Urinary bladder (tissue), 4 donors: ENCODE results near the gene C1QTNF1. TPM values are rescaled to one million over a fixed set of nuclear protein-coding genes. Genes with fewer than 3 reads are reported as not detected.

ENCODE experiments used
- DNase-seq: peaks from one replicate; pipeline ENCODE4 v3.0.0-alpha.2; 2015; ENCODE audit errors: extremely low spot score
- H3K27ac ChIP-seq: one replicate; pipeline ENCODE4 v1.5.1; 2013; ENCODE audit warnings: low read depth, mild to moderate bottlenecking, moderate library complexity
- H3K36me3 ChIP-seq: one replicate; pipeline ENCODE4 v1.6.1; 2013; ENCODE audit warnings: mild to moderate bottlenecking, moderate library complexity; ENCODE audit not compliant: insufficient read depth
- H3K4me1 ChIP-seq: one replicate; pipeline ENCODE4 v1.6.1; 2013; ENCODE audit warnings: mild to moderate bottlenecking, moderate library complexity; ENCODE audit not compliant: insufficient read depth
- H3K4me3 ChIP-seq: one replicate; pipeline ENCODE4 v1.5.1; 2013; ENCODE audit warnings: low read depth, low read length
- WGBS: extraction: QIAGEN DNeasy Blood & Tissue Kit; methylation state at CpG from one replicate; pipeline ENCODE4 v1.1.7; 2013; 5-methylcytosine and 5-hydroxymethylcytosine counted together
- polyA plus RNA-seq: library from polyadenylated mRNA; stranded (reverse); fragments of 200-250 nt; gene quantifications from one replicate; pipeline ENCODE4 v1.2.3, GENCODE V29; 2013
- total RNA-seq: library from RNA; depleted of rRNA; stranded (reverse); fragments of >200 nt; gene quantifications from one replicate; pipeline ENCODE4 v1.2.3, GENCODE V29; 2014
- donor health status: healthy with polysubstance abuse.
- donor health status: healthy.

Gene C1QTNF1
- total and polyA plus RNA-seq, 2 donors, result 5.2 to 85.0 TPM

- no peak for DNase-seq
- 83% methylated on average over 21 of the region's 21 CpGs for WGBS
- no peak overlapping the region for H3K4me3 ChIP-seq
Measured at GRCh38 chr17:79048826-79049755, 25.1 kb downstream of the C1QTNF1 start.

GRCh38 chr17:79049821-79050220, 25.9 kb downstream of the C1QTNF1 start:
- Histone ChIP-seq H3K27ac (no peak overlapping the region), H3K4me3 (no peak overlapping the region), H3K4me1 (no peaks in the 10 kb centered on the region), H3K36me3 (no peaks in the 10 kb centered on the region)
- DNase-seq, result no peak
- WGBS, result 93% methylated on average over 11 of the region's 11 CpGs

More at GRCh38 chr17:79048826-79049755, 25.1 kb downstream of the C1QTNF1 start:
- H3K36me3 ChIP-seq, result no peaks in the 10 kb centered on the region
- no peaks in the 10 kb centered on the region for H3K4me1 ChIP-seq
- H3K27ac ChIP-seq, result no peak overlapping the region

GRCh38 chr17:79050551-79050950, 26.6 kb downstream of the C1QTNF1 start:
- Histone ChIP-seq H3K27ac (no peak overlapping the region), H3K4me3 (no peak overlapping the region), H3K36me3 (no peaks in the 10 kb centered on the region), H3K4me1 (no peaks in the 10 kb centered on the region)
- no peak for DNase-seq
- WGBS, result 89% methylated on average over 6 of the region's 6 CpGs

GRCh38 chr17:79051306-79051705, 27.3 kb downstream of the C1QTNF1 start:
- WGBS, result 89% methylated on average over 6 of the region's 6 CpGs
- no peak for DNase-seq

DNA sequence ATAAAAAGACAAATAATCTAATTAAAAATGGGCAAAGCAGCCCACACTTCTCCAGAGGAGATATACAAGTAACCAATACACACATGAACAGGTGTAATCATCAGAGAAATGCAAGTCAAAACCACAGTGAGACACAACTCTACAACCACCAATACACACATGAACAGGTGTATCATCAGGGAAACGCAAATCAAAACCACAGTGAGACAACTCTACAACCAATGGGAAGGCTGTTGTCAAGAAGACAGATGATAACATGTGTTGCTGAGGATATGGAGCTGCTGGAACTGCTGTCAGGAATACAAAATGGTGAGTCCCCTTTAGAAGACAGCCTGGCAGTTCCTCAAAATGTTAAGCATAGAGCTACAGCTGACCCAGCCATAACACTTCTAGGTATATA, 28.2 kb downstream of the C1QTNF1 start:
- Histone ChIP-seq H3K36me3 (no peaks in the 10 kb centered on the region), H3K4me3 (no peak overlapping the region), H3K4me1 (no peaks in the 10 kb centered on the region), H3K27ac (no peak overlapping the region)
- no peak for DNase-seq
- WGBS, result 48% methylated on average over 1 of the region's 1 CpG

More at GRCh38 chr17:79051306-79051705, 27.3 kb downstream of the C1QTNF1 start:
- Histone ChIP-seq H3K4me1 (no peaks in the 10 kb centered on the region), H3K4me3 (no peak overlapping the region), H3K27ac (no peak overlapping the region), H3K36me3 (no peaks in the 10 kb centered on the region)

DNA sequence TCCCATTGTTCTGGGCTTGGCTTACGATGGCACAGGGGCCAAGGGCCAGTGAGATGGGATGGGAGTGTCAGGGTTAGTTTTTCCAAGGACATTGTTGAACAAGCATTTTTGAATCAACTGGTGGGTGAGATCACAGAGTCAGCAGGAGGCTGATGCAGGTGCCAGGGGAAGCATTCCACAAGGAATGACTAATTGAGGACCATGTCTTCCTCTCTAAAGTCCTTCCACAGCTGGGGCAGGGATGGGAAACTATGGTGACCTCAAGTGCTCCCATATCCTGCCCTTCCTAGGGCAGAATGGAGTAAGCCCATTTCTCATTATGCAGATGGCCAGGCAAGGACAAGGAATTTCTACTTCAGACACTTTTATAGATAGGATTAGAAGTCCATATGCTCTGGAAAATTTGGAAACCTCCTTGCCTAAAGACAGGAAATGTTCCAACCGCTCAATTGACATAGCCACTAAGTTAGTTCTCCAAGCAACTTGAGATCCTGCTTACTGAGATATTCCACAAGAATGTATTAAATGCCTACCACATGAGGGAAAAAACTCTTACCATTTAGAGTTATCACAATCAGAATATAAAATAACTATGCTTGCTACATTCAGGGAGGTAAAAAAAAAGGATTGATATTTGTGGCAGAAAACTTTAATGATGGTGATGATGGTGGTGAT, 29.4 kb downstream of the C1QTNF1 start:
- no peak for DNase-seq
- WGBS, result 76% methylated on average over 2 of the region's 2 CpGs
- no peak overlapping the region for H3K27ac ChIP-seq
- no peak overlapping the region for H3K4me3 ChIP-seq
- H3K4me1 ChIP-seq, result no peaks in the 10 kb centered on the region
- no peaks in the 10 kb centered on the region for H3K36me3 ChIP-seq

DNA sequence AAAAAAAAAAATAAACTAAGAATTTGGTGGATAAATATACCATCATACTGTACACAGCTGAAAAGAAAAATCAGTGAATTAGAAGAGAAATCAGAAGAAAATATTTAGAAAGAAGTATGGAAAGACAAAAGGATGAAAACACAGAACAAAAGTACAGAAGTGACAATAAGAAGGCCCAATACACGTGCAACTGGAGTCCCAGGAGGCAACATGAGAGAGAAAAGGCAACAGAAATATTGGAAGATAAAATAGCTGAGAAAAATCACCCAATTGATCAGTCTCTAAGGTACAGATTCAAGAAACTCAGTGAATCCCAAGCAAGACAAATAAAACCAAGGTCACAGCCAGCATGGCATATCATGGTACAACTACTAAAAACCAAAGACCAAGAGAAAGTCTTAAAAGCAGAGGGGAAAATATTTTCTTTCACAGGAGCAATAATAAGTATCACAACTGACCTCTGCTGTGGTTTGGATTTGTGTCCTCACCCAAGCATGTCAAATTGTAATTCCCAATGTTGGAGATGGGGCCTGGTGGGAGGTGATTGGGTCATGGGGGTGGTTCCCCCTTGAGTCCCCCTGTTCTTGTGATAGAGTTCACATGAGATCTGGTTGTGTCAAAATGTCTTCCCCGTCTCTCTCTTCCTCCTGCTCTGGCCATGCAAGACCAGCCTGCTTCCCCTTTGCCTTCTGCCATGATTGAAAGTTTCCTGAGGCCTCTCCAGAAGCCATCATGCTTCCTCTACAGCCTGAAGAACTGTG, 30.4 kb downstream of the C1QTNF1 start:
- DNase-seq, result no peak
- no peaks in the 10 kb centered on the region for H3K36me3 ChIP-seq
- H3K27ac ChIP-seq, result no peak overlapping the region
- WGBS, result 71% methylated on average over 2 of the region's 2 CpGs
- no peaks in the 10 kb centered on the region for H3K4me1 ChIP-seq
- no peak overlapping the region for H3K4me3 ChIP-seq

DNA sequence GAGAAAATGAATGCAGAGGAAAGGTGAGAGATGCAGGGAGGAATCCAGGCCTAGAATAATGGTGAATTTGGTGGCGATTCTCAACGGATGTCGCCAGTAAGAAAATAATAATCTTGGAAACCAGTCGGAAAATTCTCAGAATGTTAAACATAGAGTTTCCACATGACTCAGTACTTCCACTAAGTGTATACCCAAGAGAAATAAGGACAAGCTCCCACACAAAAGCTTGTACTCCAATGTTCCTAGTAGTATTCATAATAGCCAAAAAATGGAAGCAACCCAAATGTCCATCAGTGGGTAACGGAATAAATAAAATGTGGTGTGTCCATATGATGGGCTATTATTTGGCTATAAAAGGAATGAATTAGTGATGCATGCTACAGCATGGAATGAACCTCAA, 31.2 kb downstream of the C1QTNF1 start:
- 87% methylated on average over 5 of the region's 5 CpGs for WGBS
- H3K27ac ChIP-seq, result no peak overlapping the region
- H3K4me1 ChIP-seq, result no peaks in the 10 kb centered on the region
- H3K36me3 ChIP-seq, result no peaks in the 10 kb centered on the region
- no peak for DNase-seq
- H3K4me3 ChIP-seq, result no peak overlapping the region

DNA sequence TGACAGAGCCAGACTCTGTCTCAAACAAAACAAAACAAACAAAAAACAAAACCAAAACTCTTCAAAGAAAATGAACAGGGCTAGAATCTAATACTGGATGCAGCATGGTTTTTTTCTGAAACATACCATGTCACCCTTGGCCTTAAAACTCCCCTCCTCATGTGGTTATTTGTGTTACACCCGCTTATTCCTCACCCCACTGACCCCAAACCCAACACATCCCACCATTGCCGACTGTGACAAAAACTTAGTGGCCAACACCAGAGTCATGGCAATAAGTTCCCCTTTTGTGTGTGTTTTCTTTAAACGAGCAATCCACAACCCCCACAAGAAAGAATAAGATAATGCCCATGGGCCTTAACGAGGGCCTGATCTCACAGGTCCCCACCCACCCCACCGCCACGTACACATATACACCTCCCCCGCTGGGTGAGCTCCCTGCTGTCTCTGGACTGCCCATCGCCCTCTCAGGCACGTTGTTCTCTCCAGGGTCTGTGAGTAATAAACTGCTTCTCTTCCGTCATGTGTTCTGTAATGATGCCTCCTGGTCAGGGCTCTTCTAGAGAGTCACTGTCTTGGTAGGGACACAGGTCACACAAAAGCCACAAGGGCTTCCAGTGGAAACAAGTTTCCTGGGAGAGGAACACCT, 33.9 kb downstream of the C1QTNF1 start:
- Histone ChIP-seq H3K36me3 (no peaks in the 10 kb centered on the region), H3K4me3 (no peak overlapping the region), H3K4me1 (no peaks in the 10 kb centered on the region), H3K27ac (no peak overlapping the region)
- 79% methylated on average over 10 of the region's 10 CpGs for WGBS
- DNase-seq, result no peak

- 79% methylated on average over 7 of the region's 7 CpGs for WGBS
- H3K27ac ChIP-seq, result no peak overlapping the region
- DNase-seq, result no peak
- no peak overlapping the region for H3K4me3 ChIP-seq
- no peaks in the 10 kb centered on the region for H3K36me3 ChIP-seq
- H3K4me1 ChIP-seq, result no peaks in the 10 kb centered on the region
Measured at GRCh38 chr17:79062691-79063090, 38.7 kb downstream of the C1QTNF1 start.

DNA sequence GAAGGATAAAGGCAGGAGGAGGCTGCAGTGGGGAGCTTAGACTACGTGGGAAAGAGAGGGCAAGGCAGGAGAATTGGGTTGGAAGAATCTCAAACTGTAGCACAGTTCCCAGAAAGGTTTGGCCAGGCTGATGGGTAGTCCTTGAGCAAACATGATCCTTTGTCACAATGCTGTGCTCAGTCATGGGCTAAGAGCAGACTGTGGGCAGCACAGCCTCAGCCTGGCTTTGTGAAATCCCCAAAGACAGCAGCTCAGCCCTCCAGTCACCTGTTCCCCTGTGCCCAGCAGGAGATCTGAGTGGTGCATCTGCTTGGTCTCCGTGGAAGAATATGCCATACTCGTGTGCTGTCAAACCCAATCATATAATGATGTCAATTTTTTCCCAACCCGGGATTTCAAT, 40.1 kb downstream of the C1QTNF1 start:
- DNase-seq, result no peak
- 73% methylated on average over 4 of the region's 4 CpGs for WGBS
- H3K4me3 ChIP-seq, result no peak overlapping the region

DNA sequence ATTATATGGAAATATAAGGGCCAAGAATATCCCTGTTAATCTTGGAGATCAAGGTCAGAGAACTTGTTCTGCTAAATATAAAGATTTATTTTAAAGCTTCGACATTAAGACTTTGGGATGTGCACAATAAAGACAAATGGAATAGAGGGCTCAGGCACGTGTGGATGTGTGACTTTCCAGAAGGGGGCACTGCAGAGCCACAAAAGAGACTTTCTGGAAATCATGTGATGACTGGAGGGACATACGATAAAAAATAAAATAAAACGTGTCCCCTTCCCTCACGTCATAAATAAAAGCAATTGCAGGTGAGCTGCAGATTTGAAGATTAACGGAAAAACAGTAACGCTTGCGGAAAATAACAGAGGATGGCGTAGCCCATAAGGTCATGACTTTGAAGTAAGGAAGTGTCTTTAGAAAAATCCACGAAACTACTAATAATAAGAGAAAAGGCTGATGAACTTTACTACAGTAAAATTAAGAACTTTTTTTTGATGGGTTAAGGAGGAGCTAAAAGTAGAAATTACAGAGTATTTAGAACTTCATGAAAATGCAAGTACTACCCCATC, 41.2 kb downstream of the C1QTNF1 start:
- no peaks in the 10 kb centered on the region for H3K36me3 ChIP-seq
- H3K4me3 ChIP-seq, result no peak overlapping the region
- no peaks in the 10 kb centered on the region for H3K4me1 ChIP-seq
- 39% methylated on average over 10 of the region's 10 CpGs for WGBS
- DNase-seq, result no peak
- no peak overlapping the region for H3K27ac ChIP-seq

More for the DNA sequence above, 40.1 kb downstream of the C1QTNF1 start:
- H3K36me3 ChIP-seq, result no peaks in the 10 kb centered on the region
- no peak overlapping the region for H3K27ac ChIP-seq
- H3K4me1 ChIP-seq, result no peaks in the 10 kb centered on the region

DNA sequence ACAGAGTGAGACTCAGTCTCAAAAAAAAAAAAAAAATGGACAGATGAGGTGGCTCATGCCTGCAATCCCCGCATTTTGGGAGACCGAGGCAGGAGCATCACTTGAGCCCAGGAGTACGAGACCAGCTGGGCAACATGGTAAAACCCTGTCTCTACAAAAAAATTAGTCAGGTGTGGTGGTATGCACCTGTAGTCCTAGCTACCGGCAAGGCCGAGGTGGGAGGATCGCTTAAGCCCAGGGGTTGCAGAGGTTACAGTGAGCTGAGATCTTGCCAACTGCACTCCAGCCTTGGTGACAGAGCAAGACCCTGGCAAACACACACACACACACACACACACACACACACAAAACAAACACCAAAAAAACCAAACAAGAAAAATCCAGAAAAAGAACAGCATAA, 43.0 kb downstream of the C1QTNF1 start:
- 87% methylated on average over 6 of the region's 6 CpGs for WGBS
- Histone ChIP-seq H3K27ac (no peak overlapping the region), H3K4me1 (no peaks in the 10 kb centered on the region), H3K36me3 (no peaks in the 10 kb centered on the region), H3K4me3 (no peak overlapping the region)
- no peak for DNase-seq
